OCI-LY7 (cell line): ENCODE data around the gene ITPKB. TPM values are rescaled to one million over a fixed set of nuclear protein-coding genes. Genes with fewer than 3 reads are reported as not detected.
A peak's percentile ranks its signal among the peaks of the same experiment; 100 is the strongest.

Experiments used
- BruUV-seq: library from RNA; stranded (reverse); fragments of 400-500 nt; replicated peaks from 2 replicates; lab custom pipeline; 2021; lab: Mats Ljungman, UMichigan
- CTCF ChIA-PET: fragments of 300-600 bp; sonication (Branson Sonifier 250); formaldehyde crosslinking; loops from one replicate; lab custom pipeline; 2022; ENCODE audit warnings: antibody characterized with exemption; ENCODE audit not compliant: unreplicated experiment; lab: Charles Lee
- POLR2A ChIA-PET: fragments of 300-600 bp; sonication (Branson Sonifier 250); formaldehyde crosslinking; loops from one replicate; lab custom pipeline; 2022; ENCODE audit warnings: antibody characterized with exemption; lab: Charles Lee
- DNase-seq: peaks from one replicate; pipeline ENCODE4 v3.0.0-alpha.2; 2015; ENCODE audit warnings: low spot score
- H2AFZ ChIP-seq: fragments of 200-600 bp; sonication (generic), shearing (Covaris generic); 2 replicates; pipeline ENCODE4 v1.6.1; 2014; ENCODE audit warnings: mild to moderate bottlenecking, antibody characterized with exemption, low read length, moderate library complexity
- H3K27ac ChIP-seq: fragments of 200-600 bp; sonication (generic); 2 replicates; pipeline ENCODE4 v1.5.1; 2014; ENCODE audit warnings: mixed run types, low read depth, mild to moderate bottlenecking, moderate library complexity, low read length, inconsistent platforms; ENCODE audit not compliant: poor library complexity, severe bottlenecking
- H3K36me3 ChIP-seq: fragments of 200-600 bp; sonication (generic); 2 replicates; pipeline ENCODE4 v1.6.1; 2014; ENCODE audit warnings: mild to moderate bottlenecking, antibody characterized with exemption, low read length, moderate library complexity, mixed read lengths; ENCODE audit not compliant: insufficient read depth
- H3K4me1 ChIP-seq: fragments of 200-600 bp; sonication (generic); 2 replicates; pipeline ENCODE4 v1.5.1; 2014; ENCODE audit warnings: mild to moderate bottlenecking, low read length; ENCODE audit not compliant: insufficient read depth, poor library complexity, severe bottlenecking
- H3K4me2 ChIP-seq: fragments of 200-600 bp; sonication (generic); 2 replicates; pipeline ENCODE4 v1.6.1; 2014; ENCODE audit warnings: mild to moderate bottlenecking, low read length
- H3K4me3 ChIP-seq: fragments of 200-600 bp; sonication (generic); 2 replicates; pipeline ENCODE4 v1.5.1; 2014; ENCODE audit warnings: mild to moderate bottlenecking, low read depth, low read length; ENCODE audit not compliant: poor library complexity, severe bottlenecking
- H3K79me2 ChIP-seq: fragments of 200-600 bp; sonication (generic); 2 replicates; pipeline ENCODE4 v1.6.1; 2016; ENCODE audit warnings: low read depth, mild to moderate bottlenecking, low read length, moderate library complexity, mixed read lengths; ENCODE audit not compliant: insufficient read depth
- H3K9me2 ChIP-seq: fragments of 200-600 bp; sonication (generic); 2 replicates; pipeline ENCODE4 v1.6.1; 2016; ENCODE audit warnings: mild to moderate bottlenecking, low read length, mixed read lengths; ENCODE audit not compliant: insufficient read depth
- H3K9me3 ChIP-seq: fragments of 200-600 bp; sonication (generic); 2 replicates; pipeline ENCODE4 v1.6.1; 2014; ENCODE audit warnings: mild to moderate bottlenecking, mixed run types, low read length, mixed read lengths
- H4K20me1 ChIP-seq: fragments of 200-600 bp; sonication (generic); 2 replicates; pipeline ENCODE4 v1.6.1; 2014; ENCODE audit warnings: mild to moderate bottlenecking, antibody characterized with exemption, low read length, moderate library complexity, mixed read lengths; ENCODE audit not compliant: insufficient read depth
- CTCF ChIP-seq: fragments of 200-600 bp; sonication (generic); conservative IDR thresholded peaks from 2 replicates; pipeline ENCODE4 v1.5.1; 2014; ENCODE audit warnings: mild to moderate bottlenecking, antibody characterized with exemption, low read length, moderate library complexity, mixed read lengths
- EZH2phosphoT487 ChIP-seq: fragments of 200-600 bp; sonication (generic); IDR thresholded peaks from 2 replicates; pipeline ENCODE4 v1.6.1; 2018; ENCODE audit warnings: low read depth, borderline replicate concordance, mild to moderate bottlenecking, mixed run types, antibody characterized with exemption, low read length, moderate library complexity, mixed read lengths
- intact Hi-C: fragments of 100-400 bp; cut with micrococcal nuclease; formaldehyde crosslinking; loops from one replicate; pipeline ENCODE4 v1.10.0; 2022; ENCODE audit not compliant: unreplicated experiment
- total RNA-seq, 2 experiments: library from RNA; depleted of rRNA in 1 of 2; stranded (reverse); fragments of >200 nt in 1 of 2; shearing (Covaris generic) in 1 of 2; gene quantifications; 2 replicates each; pipeline ENCODE4 v1.2.3, GENCODE V29; 2014 to 2022

Gene ITPKB
- total RNA-seq, 2 experiments from 2014 or later: 20.5 to 33.3 TPM

- intact Hi-C loops: no loop called here
- H3K4me1 ChIP-seq: peaks cover 44% of the 10 kb centered on the region
- no peak overlapping the region for H3K27ac ChIP-seq
- H3K9me2 ChIP-seq: no peaks in the 10 kb centered on the region
- H3K4me3 ChIP-seq: no peak overlapping the region
- no peak for TF ChIP-seq EZH2phosphoT487
- TF ChIP-seq CTCF: no peak
- H2AFZ ChIP-seq: peak overlapping the region; percentile 4; the same call in 1 of the 2 replicates
- H4K20me1 ChIP-seq: no peaks in the 10 kb centered on the region
- POLR2A ChIA-PET: interaction anchor here (0.6 to 4.4 kb wide), 11 partner anchors 9 to 315 kb away, joined by 3 to 33 read pairs (median 5); partner anchors contain the start of gene ITPKB
- no peaks in the 10 kb centered on the region for H3K36me3 ChIP-seq
- no peaks in the 10 kb centered on the region for H3K9me3 ChIP-seq
- CTCF ChIA-PET: interaction anchor here (1.6 kb wide), 1 partner anchor 11 kb away, joined by 3 read pairs; no protein-coding TSS in a partner anchor
- no TSS peak for BruUV-seq
- peak; percentile 50 for DNase-seq
- H3K79me2 ChIP-seq: no peaks in the 10 kb centered on the region
- H3K4me2 ChIP-seq: peak overlapping the region; percentile 16
These were observed 12.6 kb upstream of the ITPKB start for GRCh38 chr1:226751703-226752102.

GRCh38 chr1:226751214-226751613 lies 12.1 kb upstream of the ITPKB start:
- CTCF ChIA-PET: interaction anchor here (1.6 kb wide), 1 partner anchor 11 kb away, joined by 3 read pairs; no protein-coding TSS in a partner anchor
- TF ChIP-seq EZH2phosphoT487: no peak
- no peak for TF ChIP-seq CTCF
- no peak overlapping the region for H3K27ac ChIP-seq
- H2AFZ ChIP-seq: peak overlapping the region; percentile 4; the same call in 1 of the 2 replicates
- peak overlapping the region; percentile 16 for H3K4me2 ChIP-seq
- no peak overlapping the region for H3K4me3 ChIP-seq
- intact Hi-C loops: no loop called here
- no peaks in the 10 kb centered on the region for H3K9me3 ChIP-seq
- no peaks in the 10 kb centered on the region for H3K9me2 ChIP-seq
- BruUV-seq: no TSS peak
- POLR2A ChIA-PET: interaction anchor here (0.6 to 4.4 kb wide), 11 partner anchors 9 to 1709 kb away, joined by 3 to 33 read pairs (median 4); partner anchors contain the start of gene ITPKB
- no peaks in the 10 kb centered on the region for H4K20me1 ChIP-seq
- no peaks in the 10 kb centered on the region for H3K79me2 ChIP-seq
- H3K36me3 ChIP-seq: no peaks in the 10 kb centered on the region
- no peak for DNase-seq
- H3K4me1 ChIP-seq: peaks cover 44% of the 10 kb centered on the region

GRCh38 chr1:226749467-226749866 lies 10.4 kb upstream of the ITPKB start:
- BruUV-seq: no TSS peak
- Histone ChIP-seq H4K20me1 (no peaks in the 10 kb centered on the region), H3K9me2 (no peaks in the 10 kb centered on the region), H3K4me2 (peak overlapping the region; percentile 34; the same call in 1 of the 2 replicates), H3K27ac (no peak overlapping the region), H2AFZ (peak overlapping the region; percentile 92), H3K4me1 (peaks cover 44% of the 10 kb centered on the region), H3K36me3 (no peaks in the 10 kb centered on the region), H3K4me3 (no peak overlapping the region), H3K79me2 (no peaks in the 10 kb centered on the region), H3K9me3 (no peaks in the 10 kb centered on the region)
- no peak for TF ChIP-seq EZH2phosphoT487
- TF ChIP-seq CTCF: no peak
- intact Hi-C loops: no loop called here
- peak; percentile 47 for DNase-seq
- ChIA-PET CTCF (no interaction called here), POLR2A (interaction anchor here (0.6 to 4.4 kb wide), 10 partner anchors 9 to 1730 kb away, joined by 3 to 33 read pairs (median 4); partner anchors contain the start of gene ITPKB)
